Putamen (tissue), 1 donor: ENCODE measurements around the gene IL10RB.
"Not testable (repeated sequence)": the region's sequence is repeated elsewhere in the genome, so short reads cannot be mapped to it uniquely, and the experiment has no call there.

ENCODE experiments used
- DNase-seq: peaks from one replicate; pipeline ENCODE4 v3.0.0-alpha.2; 2016; ENCODE audit warnings: low spot score

IL10RB gene

GRCh38 chr21:33302055-33302454 is 35.9 kb downstream of the IL10RB start:
- DNase-seq, result no peak

- no peak for DNase-seq
These were observed 36.6 kb downstream of the IL10RB start for GRCh38 chr21:33302796-33303195.

GRCh38 chr21:33305344-33305671 is 39.1 kb downstream of the IL10RB start:
- no peak for DNase-seq

GRCh38 chr21:33305938-33306337 is 39.8 kb downstream of the IL10RB start:
- no peak for DNase-seq

- no peak for DNase-seq
These were observed 42.7 kb downstream of the IL10RB start for GRCh38 chr21:33308586-33309490.

- DNase-seq, result no peak
These were observed 43.6 kb downstream of the IL10RB start for GRCh38 chr21:33309778-33310177.

GRCh38 chr21:33312121-33312520 is 46.0 kb downstream of the IL10RB start:
- no peak for DNase-seq

GRCh38 chr21:33313183-33313582 is 47.0 kb downstream of the IL10RB start:
- no peak for DNase-seq

GRCh38 chr21:33313611-33314010 is 47.4 kb downstream of the IL10RB start:
- no peak for DNase-seq

- DNase-seq, result no peak
These were observed 47.9 kb downstream of the IL10RB start for GRCh38 chr21:33314111-33314510.

GRCh38 chr21:33315946-33316710 is 50.0 kb downstream of the IL10RB start:
- no peak for DNase-seq

- DNase-seq, result no peak
These were observed 51.0 kb downstream of the IL10RB start for GRCh38 chr21:33317145-33317544.

GRCh38 chr21:33317786-33318486 is 51.8 kb downstream of the IL10RB start:
- no peak for DNase-seq

- DNase-seq, result not testable (repeated sequence)
These were observed 54.8 kb downstream of the IL10RB start for GRCh38 chr21:33321005-33321404.

- DNase-seq, result not testable (repeated sequence)
These were observed 57.4 kb downstream of the IL10RB start for GRCh38 chr21:33323610-33324009.

- DNase-seq, result peak; percentile 98
These were observed 58.4 kb downstream of the IL10RB start, which contains the start of gene IFNAR1 for GRCh38 chr21:33324291-33325221. IFNAR1 (plus strand) TSS chr21:33324970; CDS start chr21:33325056, 86 bp downstream.

GRCh38 chr21:33325222-33326067 is 59.3 kb downstream of the IL10RB start:
- peak; percentile 69 for DNase-seq

GRCh38 chr21:33327326-33327725 is 61.2 kb downstream of the IL10RB start:
- no peak for DNase-seq

GRCh38 chr21:33327792-33328433 is 61.7 kb downstream of the IL10RB start:
- no peak for DNase-seq

- DNase-seq, result no peak
These were observed 64.6 kb downstream of the IL10RB start for GRCh38 chr21:33330726-33331125.
